Fibroblast of lung (primary cell): ENCODE data around the gene CDC42EP2. TPM values are rescaled to one million over a fixed set of nuclear protein-coding genes. Genes with fewer than 3 reads are reported as not detected.
A peak's percentile ranks its signal among the peaks of the same experiment; 100 is the strongest.
"Not testable (repeated sequence)": the region's sequence is repeated elsewhere in the genome, so short reads cannot be mapped to it uniquely, and the experiment has no call there.

Experiments used
- DNase-seq, 2 donors: peaks; one replicate each; pipeline versions ENCODE4 v3.0.0 to v3.0.0-alpha.2; 2010; ENCODE audit warnings: low read depth in 2 of 2
- H2AFZ ChIP-seq: 2 replicates; pipeline ENCODE4 v1.5.1; 2012; ENCODE audit warnings: low read length, control low read depth, inconsistent platforms
- H3K27ac ChIP-seq: 2 replicates; pipeline ENCODE4 v1.5.1; 2011; ENCODE audit warnings: low read length, control low read depth; ENCODE audit not compliant: insufficient read depth
- H3K27me3 ChIP-seq: 2 replicates; pipeline ENCODE4 v1.5.1; 2011; ENCODE audit warnings: mild to moderate bottlenecking, low read length; ENCODE audit not compliant: control insufficient read depth, insufficient read depth
- H3K36me3 ChIP-seq: 2 replicates; pipeline ENCODE4 v1.5.1; 2011; ENCODE audit warnings: low read length; ENCODE audit not compliant: control insufficient read depth, insufficient read depth
- H3K4me1 ChIP-seq: 2 replicates; pipeline ENCODE4 v1.5.1; 2011; ENCODE audit warnings: low read length; ENCODE audit not compliant: control insufficient read depth, insufficient read depth; ENCODE audit errors: extremely low read depth
- H3K4me2 ChIP-seq: 2 replicates; pipeline ENCODE4 v1.5.1; 2011; ENCODE audit warnings: low read length, control low read depth; ENCODE audit not compliant: insufficient read depth; ENCODE audit errors: extremely low read depth
- H3K4me3 ChIP-seq, 4 experiments: fragments of 200-600 bp in 1 of 4; sonication (generic) in 1 of 4; replicated peaks in 1 of 4; 2 replicates each; pipeline ENCODE4 v1.5.1; 2011 to 2016; ENCODE audit warnings: low read length in 4 of 4, low read depth in 3 of 4, mild to moderate bottlenecking in 3 of 4, control low read depth in 2 of 4, inconsistent platforms in 1 of 4, mixed read lengths in 1 of 4; ENCODE audit not compliant: insufficient read depth in 1 of 4; ENCODE audit errors: control extremely low read depth in 1 of 4
- H3K79me2 ChIP-seq: 2 replicates; pipeline ENCODE4 v1.5.1; 2012; ENCODE audit warnings: mild to moderate bottlenecking, low read length, inconsistent platforms; ENCODE audit not compliant: control insufficient read depth, insufficient read depth
- H3K9ac ChIP-seq: 2 replicates; pipeline ENCODE4 v1.5.1; 2011; ENCODE audit warnings: mild to moderate bottlenecking, low read length, control low read depth; ENCODE audit not compliant: insufficient read depth
- H3K9me3 ChIP-seq: 2 replicates; pipeline ENCODE4 v1.5.1; 2012; ENCODE audit warnings: low read depth, low read length; ENCODE audit not compliant: control insufficient read depth, insufficient read depth
- H4K20me1 ChIP-seq: 2 replicates; pipeline ENCODE4 v1.5.1; 2011; ENCODE audit warnings: low read length; ENCODE audit not compliant: control insufficient read depth, insufficient read depth; ENCODE audit errors: extremely low read depth
- EZH2 ChIP-seq: IDR thresholded peaks from 2 replicates; pipeline ENCODE4 v1.5.1; 2012; ENCODE audit warnings: low read length, control low read depth, mild to moderate bottlenecking; ENCODE audit errors: missing control alignments
- polyA plus RNA-seq, 2 donors: library from polyadenylated mRNA; depleted of rRNA in 1 of 2; stranded (reverse) in 1 of 2; unstranded in 1 of 2; fragments of >200 nt; gene quantifications; 2 replicates each; pipeline ENCODE4 v1.2.1, GENCODE V29; 2011 to 2012; ENCODE audit warnings: missing spikeins in 1 of 2
- total RNA-seq: library from RNA; depleted of rRNA; stranded (reverse); fragments of >200 nt; gene quantifications from 2 replicates; pipeline ENCODE4 v1.2.1, GENCODE V29; 2014
- TF ChIP-seq, protein P1 (sequence below), 2 donors: IDR thresholded peaks in 1 of 2; conservative IDR thresholded peaks in 1 of 2; 1 replicate in 1 of 2; 2 replicates in 1 of 2; pipeline ENCODE4 v1.5.1; 2011 to 2012; ENCODE audit warnings: low read length in 2 of 2, control low read depth in 1 of 2, inconsistent platforms in 1 of 2, low read depth in 1 of 2, mild to moderate bottlenecking in 1 of 2

Gene CDC42EP2
- total and polyA plus RNA-seq, 2 donors (not counting 1 experiment from before 2014, with no cell fraction given), result 25.6 to 48.4 TPM

DNA sequence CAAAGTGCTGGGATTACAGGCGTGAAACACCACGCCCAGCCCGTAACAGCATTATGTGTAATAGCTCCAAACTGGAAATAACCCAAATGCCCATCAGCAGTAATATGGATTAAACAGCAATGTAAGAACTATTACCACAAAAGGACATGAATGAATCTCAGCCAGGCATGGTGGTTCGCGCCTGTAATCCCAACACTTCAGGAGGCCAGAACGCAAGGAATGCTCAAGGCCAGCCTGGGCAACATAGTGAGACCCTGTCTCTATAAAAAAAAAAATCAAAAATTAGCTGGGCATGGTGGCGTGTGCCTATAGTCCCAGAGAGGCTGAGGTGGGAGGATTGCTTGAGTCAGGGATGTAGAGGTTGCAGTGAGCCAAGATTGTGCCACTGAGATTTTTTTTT is 15.9 kb downstream of the CDC42EP2 start:
- no peaks in the 10 kb centered on the region for H4K20me1 ChIP-seq
- TF ChIP-seq EZH2, result no peak
- TF ChIP-seq, protein P1, sequence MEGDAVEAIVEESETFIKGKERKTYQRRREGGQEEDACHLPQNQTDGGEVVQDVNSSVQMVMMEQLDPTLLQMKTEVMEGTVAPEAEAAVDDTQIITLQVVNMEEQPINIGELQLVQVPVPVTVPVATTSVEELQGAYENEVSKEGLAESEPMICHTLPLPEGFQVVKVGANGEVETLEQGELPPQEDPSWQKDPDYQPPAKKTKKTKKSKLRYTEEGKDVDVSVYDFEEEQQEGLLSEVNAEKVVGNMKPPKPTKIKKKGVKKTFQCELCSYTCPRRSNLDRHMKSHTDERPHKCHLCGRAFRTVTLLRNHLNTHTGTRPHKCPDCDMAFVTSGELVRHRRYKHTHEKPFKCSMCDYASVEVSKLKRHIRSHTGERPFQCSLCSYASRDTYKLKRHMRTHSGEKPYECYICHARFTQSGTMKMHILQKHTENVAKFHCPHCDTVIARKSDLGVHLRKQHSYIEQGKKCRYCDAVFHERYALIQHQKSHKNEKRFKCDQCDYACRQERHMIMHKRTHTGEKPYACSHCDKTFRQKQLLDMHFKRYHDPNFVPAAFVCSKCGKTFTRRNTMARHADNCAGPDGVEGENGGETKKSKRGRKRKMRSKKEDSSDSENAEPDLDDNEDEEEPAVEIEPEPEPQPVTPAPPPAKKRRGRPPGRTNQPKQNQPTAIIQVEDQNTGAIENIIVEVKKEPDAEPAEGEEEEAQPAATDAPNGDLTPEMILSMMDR (conservative IDR thresholded peaks at IDR 0.05 in 1 of 2, IDR thresholded peaks at IDR 0.05 in 1 of 2; ENCODE audit: low read depth in 1 of 2, low read length in 2 of 2), result no peak
- no peak overlapping the region for H2AFZ ChIP-seq
- H3K27me3 ChIP-seq, result no peaks in the 10 kb centered on the region
- H3K79me2 ChIP-seq, result peaks cover 18% of the 10 kb centered on the region
- H3K9me3 ChIP-seq, result no peaks in the 10 kb centered on the region
- H3K9ac ChIP-seq, result no peak overlapping the region
- no peaks in the 10 kb centered on the region for H3K36me3 ChIP-seq
- no peak for DNase-seq
- no peaks in the 10 kb centered on the region for H3K4me1 ChIP-seq
- no peak overlapping the region for H3K4me2 ChIP-seq
- no peak overlapping the region for H3K27ac ChIP-seq
- H3K4me3 ChIP-seq, result no peak overlapping the region

DNA sequence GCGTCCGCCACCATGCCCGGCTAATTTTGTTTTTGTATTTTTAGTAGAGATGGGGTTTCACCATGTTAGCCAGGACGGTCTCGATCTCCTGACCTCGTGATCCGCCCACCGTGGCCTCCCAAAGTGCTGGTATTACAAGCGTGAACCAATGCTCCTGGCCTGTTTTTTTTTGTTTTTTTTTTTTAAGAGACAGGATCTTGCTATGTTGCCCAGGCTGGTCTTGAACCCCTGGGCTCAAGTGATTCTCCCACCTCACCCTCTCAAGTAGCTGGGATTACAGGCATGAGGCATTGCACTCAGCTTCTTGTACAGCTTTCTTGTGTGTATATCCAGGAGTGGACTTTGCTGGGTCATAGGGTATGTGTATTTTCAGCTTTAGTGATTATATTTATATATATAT is 17.9 kb downstream of the CDC42EP2 start:
- not testable (repeated sequence) for H3K27me3 ChIP-seq, H3K4me3 ChIP-seq, H4K20me1 ChIP-seq, H3K36me3 ChIP-seq, H3K9me3 ChIP-seq, H2AFZ ChIP-seq, H3K27ac ChIP-seq, H3K9ac ChIP-seq, DNase-seq, H3K4me1 ChIP-seq, H3K4me2 ChIP-seq
- H3K79me2 ChIP-seq, result peaks cover 35% of the 10 kb centered on the region

DNA sequence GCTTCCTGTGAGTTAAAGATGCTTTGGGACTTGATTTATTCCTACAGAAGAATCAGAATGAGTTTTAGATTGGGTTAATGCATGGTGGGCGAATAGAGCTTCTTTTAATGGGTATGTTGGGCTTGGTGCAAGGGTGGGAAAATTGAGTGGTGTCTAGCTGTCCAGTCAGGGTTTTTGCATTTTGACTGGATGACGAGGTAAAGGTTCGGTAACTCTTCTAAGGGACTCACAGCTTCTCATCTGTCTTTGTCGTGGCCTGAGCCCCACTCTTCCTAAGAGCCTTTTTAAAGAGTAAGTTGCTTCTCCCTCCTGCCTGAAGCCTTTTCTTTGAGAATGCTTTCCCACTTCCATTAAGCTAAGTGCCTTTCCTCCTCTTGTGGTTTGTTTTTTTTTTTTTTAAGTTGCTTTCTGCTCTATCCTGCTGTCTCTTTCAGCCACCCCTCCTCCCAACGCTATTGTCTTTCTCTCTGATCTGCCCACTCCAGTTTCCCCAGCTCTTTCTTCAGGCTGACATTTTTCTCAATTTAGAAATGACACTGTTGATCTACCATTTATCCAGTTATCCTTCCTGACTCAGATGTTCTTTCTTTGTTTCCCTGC is 20.1 kb downstream of the CDC42EP2 start:
- H3K4me3 ChIP-seq, result peak overlapping the region; percentile 74 to 96 (median 92)
- peak overlapping the region; percentile 86 for H3K9ac ChIP-seq
- peak overlapping the region; percentile 99 for H3K4me2 ChIP-seq
- no peaks in the 10 kb centered on the region for H3K4me1 ChIP-seq
- no peaks in the 10 kb centered on the region for H3K9me3 ChIP-seq
- peak overlapping the region; percentile 91 for H3K27ac ChIP-seq
- no peaks in the 10 kb centered on the region for H3K27me3 ChIP-seq
- H3K36me3 ChIP-seq, result no peaks in the 10 kb centered on the region
- DNase-seq, result peak in 1 of 2 donors; percentile 18
- no peak overlapping the region for H2AFZ ChIP-seq
- TF ChIP-seq, protein P1 (conservative IDR thresholded peaks at IDR 0.05 in 1 of 2, IDR thresholded peaks at IDR 0.05 in 1 of 2; ENCODE audit: low read depth in 1 of 2, low read length in 2 of 2), result no peak
- TF ChIP-seq EZH2, result no peak
- peaks cover 1% of the 10 kb centered on the region for H4K20me1 ChIP-seq
- peaks cover 53% of the 10 kb centered on the region for H3K79me2 ChIP-seq
